ENCODE measurements around the gene C3orf20. TPM values are rescaled to one million over a fixed set of nuclear protein-coding genes. Genes with fewer than 3 reads are reported as not detected.

The C3orf20 gene
- total and polyA plus RNA-seq, 2 of the 13 experiments (the other 11 are each of a cell fraction or from before 2014, with no cell fraction given), result 0.03 to 0.04 TPM

DNA sequence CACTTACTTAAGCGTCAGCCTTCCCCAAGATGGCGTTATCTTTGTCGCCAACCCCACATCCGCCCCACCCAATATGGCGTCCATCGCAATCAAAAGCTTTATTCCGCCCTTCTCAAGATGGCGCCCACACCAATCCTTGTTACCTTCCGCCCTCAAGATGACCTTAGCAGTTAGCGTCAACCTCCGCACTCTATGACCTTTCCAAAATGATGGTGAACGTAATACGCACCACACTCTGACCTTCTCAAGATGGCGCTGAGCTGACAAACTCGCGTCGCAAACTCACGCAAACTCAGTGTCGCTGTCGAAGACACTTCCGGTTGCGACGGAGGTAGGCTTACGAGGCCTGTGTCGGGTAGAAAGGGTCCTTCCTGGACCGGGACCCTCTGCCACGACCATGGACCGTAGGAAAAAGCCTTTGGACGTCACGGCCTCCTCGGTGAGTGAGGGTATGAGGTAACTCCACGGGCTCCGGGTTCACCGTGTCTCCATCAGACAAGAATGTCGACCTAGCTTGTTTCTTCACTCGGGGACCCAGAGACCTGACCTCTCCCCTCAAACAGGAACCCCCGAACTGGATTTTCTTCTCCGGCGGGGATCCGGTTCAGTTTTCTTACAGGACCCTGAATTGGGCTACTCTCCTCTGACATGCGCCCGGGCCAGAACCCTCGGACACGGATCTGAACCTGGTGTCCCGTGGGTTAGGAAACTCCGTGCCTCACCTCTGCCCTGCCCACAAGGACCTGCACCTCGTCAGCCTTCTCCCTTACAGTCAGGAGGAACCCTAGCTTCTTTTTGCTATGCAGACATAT, 23.3 kb upstream of the C3orf20 start, which contains the start of gene CCDC174 (continued):
- TF ChIP-seq, protein P1, sequence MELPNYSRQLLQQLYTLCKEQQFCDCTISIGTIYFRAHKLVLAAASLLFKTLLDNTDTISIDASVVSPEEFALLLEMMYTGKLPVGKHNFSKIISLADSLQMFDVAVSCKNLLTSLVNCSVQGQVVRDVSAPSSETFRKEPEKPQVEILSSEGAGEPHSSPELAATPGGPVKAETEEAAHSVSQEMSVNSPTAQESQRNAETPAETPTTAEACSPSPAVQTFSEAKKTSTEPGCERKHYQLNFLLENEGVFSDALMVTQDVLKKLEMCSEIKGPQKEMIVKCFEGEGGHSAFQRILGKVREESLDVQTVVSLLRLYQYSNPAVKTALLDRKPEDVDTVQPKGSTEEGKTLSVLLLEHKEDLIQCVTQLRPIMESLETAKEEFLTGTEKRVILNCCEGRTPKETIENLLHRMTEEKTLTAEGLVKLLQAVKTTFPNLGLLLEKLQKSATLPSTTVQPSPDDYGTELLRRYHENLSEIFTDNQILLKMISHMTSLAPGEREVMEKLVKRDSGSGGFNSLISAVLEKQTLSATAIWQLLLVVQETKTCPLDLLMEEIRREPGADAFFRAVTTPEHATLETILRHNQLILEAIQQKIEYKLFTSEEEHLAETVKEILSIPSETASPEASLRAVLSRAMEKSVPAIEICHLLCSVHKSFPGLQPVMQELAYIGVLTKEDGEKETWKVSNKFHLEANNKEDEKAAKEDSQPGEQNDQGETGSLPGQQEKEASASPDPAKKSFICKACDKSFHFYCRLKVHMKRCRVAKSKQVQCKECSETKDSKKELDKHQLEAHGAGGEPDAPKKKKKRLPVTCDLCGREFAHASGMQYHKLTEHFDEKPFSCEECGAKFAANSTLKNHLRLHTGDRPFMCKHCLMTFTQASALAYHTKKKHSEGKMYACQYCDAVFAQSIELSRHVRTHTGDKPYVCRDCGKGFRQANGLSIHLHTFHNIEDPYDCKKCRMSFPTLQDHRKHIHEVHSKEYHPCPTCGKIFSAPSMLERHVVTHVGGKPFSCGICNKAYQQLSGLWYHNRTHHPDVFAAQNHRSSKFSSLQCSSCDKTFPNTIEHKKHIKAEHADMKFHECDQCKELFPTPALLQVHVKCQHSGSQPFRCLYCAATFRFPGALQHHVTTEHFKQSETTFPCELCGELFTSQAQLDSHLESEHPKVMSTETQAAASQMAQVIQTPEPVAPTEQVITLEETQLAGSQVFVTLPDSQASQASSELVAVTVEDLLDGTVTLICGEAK (IDR thresholded peaks at IDR 0.05), result peak; percentile 21; the same call in 1 of the 2 replicates
- TF ChIP-seq, protein P1 (CRISPR knock-in tag; IDR thresholded peaks at IDR 0.05), result peak; percentile 79
- TF ChIP-seq ZNF563 (CRISPR knock-in tag; IDR thresholded peaks at IDR 0.05), result no peak; the same call in 1 of the 2 replicates
- TF ChIP-seq MTF1 (CRISPR knock-in tag; IDR thresholded peaks at IDR 0.05), result no peak
- no peak for TF ChIP-seq ZNF850 (CRISPR knock-in tag; conservative IDR thresholded peaks at IDR 0.05)
- peak; percentile 94 for TF ChIP-seq IRF2 (CRISPR knock-in tag; IDR thresholded peaks at IDR 0.05)
- TF ChIP-seq, protein P2, sequence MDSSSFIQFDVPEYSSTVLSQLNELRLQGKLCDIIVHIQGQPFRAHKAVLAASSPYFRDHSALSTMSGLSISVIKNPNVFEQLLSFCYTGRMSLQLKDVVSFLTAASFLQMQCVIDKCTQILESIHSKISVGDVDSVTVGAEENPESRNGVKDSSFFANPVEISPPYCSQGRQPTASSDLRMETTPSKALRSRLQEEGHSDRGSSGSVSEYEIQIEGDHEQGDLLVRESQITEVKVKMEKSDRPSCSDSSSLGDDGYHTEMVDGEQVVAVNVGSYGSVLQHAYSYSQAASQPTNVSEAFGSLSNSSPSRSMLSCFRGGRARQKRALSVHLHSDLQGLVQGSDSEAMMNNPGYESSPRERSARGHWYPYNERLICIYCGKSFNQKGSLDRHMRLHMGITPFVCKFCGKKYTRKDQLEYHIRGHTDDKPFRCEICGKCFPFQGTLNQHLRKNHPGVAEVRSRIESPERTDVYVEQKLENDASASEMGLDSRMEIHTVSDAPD (CRISPR knock-in tag; IDR thresholded peaks at IDR 0.05), result no peak
- TF ChIP-seq SNRNP70 (IDR thresholded peaks at IDR 0.05; ENCODE audit: low read depth, low read length), result no peak
- TF ChIP-seq ZNF143 (CRISPR knock-in tag; IDR thresholded peaks at IDR 0.05), result peak; percentile 81
- TF ChIP-seq CBX2 (IDR thresholded peaks at IDR 0.05; ENCODE audit: low read depth, low read length), result no peak
- TF ChIP-seq CBX2 (CRISPR knock-in tag; IDR thresholded peaks at IDR 0.05; ENCODE audit: low read depth), result no peak
- TF ChIP-seq, protein P3, sequence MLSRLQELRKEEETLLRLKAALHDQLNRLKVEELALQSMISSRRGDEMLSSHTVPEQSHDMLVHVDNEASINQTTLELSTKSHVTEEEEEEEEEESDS (CRISPR knock-in tag; IDR thresholded peaks at IDR 0.05; ENCODE audit: borderline replicate concordance), result no peak
- no peak for TF ChIP-seq RFXANK (CRISPR knock-in tag; IDR thresholded peaks at IDR 0.05)
- TF ChIP-seq, protein P4, sequence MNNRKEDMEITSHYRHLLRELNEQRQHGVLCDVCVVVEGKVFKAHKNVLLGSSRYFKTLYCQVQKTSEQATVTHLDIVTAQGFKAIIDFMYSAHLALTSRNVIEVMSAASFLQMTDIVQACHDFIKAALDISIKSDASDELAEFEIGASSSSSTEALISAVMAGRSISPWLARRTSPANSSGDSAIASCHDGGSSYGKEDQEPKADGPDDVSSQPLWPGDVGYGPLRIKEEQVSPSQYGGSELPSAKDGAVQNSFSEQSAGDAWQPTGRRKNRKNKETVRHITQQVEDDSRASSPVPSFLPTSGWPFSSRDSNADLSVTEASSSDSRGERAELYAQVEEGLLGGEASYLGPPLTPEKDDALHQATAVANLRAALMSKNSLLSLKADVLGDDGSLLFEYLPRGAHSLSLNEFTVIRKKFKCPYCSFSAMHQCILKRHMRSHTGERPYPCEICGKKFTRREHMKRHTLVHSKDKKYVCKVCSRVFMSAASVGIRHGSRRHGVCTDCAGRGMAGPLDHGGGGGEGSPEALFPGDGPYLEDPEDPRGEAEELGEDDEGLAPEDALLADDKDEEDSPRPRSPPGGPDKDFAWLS (CRISPR knock-in tag; IDR thresholded peaks at IDR 0.05; ENCODE audit: borderline replicate concordance), result peak; percentile 77; the same call in 1 of the 2 replicates
- peak; percentile 73; the same call in 1 of the 2 replicates for TF ChIP-seq MED1 (CRISPR knock-in tag; IDR thresholded peaks at IDR 0.05)
- TF ChIP-seq, protein P5, sequence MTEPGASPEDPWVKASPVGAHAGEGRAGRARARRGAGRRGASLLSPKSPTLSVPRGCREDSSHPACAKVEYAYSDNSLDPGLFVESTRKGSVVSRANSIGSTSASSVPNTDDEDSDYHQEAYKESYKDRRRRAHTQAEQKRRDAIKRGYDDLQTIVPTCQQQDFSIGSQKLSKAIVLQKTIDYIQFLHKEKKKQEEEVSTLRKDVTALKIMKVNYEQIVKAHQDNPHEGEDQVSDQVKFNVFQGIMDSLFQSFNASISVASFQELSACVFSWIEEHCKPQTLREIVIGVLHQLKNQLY (CRISPR knock-in tag; IDR thresholded peaks at IDR 0.05), result no peak
- no peak for TF ChIP-seq ZSCAN22 (CRISPR knock-in tag; IDR thresholded peaks at IDR 0.05)
- no peak for TF ChIP-seq KLF9 (CRISPR knock-in tag; IDR thresholded peaks at IDR 0.05; ENCODE audit: low read depth)

Measured in HepG2 (cell line).